CD4-positive, alpha-beta T cell treated with Interleukin-1 beta for 1 hour (primary cell): ENCODE measurements around the gene GSG1L2.

Experiments used
- DNase-seq, 2 donors: peaks; one replicate each; pipeline ENCODE4 v3.0.0-alpha.2; 2020 to 2022

The GSG1L2 gene

DNA sequence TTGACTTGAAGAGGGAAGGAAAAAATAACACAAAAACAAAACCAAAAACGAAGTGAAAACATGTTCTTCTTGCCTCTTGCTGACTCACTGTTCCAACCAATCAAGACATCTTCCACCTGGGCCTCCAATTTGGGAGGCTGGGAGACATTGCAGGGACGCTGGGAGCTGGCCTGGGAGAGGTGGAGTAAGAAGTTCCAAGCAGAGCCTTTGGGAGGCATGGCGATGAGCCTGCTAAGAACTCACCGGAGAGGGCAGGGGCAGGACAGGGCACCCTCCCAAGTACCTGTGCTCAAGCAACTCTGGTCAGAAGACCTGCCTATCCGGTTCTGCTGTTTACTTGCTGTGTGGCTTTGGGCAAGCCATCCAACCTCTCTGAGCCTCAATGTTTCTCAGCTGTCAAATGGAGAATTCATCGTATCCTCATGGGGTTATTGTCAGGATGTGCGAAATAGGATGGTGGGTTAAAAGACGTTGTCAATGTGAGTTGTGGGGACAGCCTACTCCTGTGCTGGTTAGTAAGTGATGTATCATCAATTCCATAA is 3.0 kb upstream of the GSG1L2 start:
- no peak for DNase-seq

DNA sequence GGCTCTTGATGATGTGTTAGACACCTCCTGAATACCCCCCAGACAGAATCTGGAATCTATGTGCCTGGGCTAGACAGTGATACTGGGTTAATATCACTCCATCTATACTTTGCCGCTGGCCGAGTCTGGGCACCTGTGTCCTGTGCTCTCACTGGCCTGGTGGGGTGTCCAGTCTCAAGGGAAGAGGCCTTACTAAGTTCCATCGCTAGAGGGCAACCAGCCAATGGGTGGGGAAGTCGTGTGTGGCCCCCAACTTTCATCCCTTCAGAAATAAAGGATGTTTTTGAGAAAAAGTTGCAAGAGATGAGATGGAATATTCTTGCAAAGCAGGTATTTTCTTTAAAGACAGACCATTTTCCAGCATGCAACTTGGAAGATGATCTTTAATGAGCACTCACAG is 2.2 kb upstream of the GSG1L2 start:
- DNase-seq: no peak

DNA sequence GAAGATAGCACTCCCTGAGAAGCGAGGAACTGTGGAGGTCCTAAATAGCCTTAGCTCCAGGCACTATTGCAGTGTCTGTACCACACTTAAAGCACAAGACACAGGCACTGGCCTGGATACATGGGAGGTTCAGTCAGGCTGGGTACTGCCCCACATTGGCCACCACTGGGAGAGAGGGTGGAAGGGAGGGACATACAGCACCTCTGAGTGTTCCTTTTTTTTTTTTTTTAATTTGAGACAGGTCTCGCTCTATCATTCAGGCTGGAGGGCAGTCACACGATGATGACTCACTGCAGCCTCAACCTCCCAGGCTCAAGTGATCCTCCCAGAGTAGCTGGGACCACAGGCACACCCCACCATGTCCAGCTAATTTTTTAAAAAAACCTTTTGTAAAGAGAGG is 1.4 kb downstream of the GSG1L2 start:
- no peak for DNase-seq

DNA sequence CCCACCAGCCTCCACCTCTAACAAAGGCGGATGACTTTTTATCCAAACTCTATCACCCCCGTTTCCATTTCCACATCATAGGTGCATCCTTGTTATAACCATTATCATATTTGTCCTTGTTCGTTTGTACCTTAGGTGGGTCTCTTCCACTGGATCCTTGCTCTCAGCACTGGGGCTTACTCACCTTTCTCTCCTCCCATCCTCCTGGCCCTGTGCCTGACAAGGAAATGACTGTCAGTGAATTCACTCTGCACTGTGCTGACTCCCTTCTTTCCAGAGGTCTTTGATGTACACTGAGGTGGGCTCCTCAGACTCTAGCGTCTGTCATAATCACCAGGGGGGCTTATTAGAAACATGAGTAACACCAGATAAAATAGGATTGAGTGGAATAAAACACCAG is 3.1 kb downstream of the GSG1L2 start:
- DNase-seq: no peak

DNA sequence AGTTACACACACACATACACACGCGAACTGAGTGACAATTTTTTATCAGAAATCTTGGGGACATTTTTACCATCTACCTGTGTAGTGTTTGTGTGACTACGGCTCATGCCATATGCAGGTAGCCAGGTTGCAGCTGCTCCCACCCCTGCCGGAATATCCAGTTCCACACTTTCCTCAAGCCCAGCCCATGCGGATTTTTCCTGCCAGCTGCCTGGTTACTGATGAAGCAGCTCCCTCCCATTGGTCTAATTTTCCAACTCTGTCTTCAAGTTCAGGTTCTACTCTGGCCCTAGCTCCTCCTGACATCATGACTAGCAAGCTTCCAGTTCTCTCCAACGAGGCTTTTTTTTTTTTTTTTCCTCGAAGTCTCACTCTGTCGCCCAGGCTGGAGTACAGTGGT is 4.8 kb downstream of the GSG1L2 start:
- DNase-seq: no peak

DNA sequence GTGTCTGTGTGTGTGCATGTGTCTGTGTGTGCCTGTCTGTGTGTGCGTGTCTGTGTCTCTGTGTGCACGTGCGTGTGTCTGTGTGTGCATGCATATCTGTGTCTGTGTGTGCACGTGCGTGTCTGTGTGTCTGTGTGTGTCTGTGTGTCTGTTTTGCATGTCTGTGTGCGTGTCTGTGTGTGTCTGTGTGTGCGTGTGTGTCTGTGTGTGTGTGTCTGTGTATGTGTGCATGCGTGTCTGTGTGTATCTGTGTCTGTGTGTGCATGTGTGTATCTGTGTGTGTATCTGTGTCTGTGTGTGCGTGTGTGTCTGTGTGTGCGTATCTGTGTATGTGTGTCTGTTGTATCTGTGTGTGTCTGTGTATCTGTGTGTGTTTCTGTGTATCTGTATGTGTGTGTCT is 5.4 kb downstream of the GSG1L2 start:
- no peak for DNase-seq

DNA sequence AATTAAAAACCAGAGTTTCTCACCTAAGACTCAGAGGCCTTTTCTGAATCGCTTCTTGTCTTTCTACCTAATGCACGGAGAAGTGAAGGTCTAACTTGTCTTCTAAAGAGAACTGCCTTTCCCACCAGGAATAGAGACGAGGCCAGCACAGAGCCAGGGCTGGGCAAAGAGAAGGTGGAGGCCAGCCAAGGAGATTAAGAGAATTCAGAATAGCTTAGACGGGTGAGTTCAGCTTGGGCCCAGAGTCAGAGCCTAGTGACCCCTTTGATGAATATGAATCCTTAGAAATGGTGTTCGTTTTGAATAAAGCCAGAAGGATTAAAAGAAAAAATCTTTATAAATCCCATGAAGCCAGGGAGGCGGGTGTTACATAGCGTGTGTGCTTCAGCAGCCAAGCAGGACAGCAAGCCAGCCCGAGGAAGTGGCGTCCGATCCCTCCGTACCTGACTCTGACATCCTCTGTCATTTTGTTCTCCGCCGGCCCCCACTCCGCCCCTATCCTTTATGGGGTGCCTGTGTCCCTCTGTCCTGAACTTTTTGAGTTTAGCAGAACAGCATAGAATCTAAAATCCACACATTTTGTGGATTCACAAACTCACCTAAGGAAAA is 7.4 kb downstream of the GSG1L2 start:
- DNase-seq: no peak

DNA sequence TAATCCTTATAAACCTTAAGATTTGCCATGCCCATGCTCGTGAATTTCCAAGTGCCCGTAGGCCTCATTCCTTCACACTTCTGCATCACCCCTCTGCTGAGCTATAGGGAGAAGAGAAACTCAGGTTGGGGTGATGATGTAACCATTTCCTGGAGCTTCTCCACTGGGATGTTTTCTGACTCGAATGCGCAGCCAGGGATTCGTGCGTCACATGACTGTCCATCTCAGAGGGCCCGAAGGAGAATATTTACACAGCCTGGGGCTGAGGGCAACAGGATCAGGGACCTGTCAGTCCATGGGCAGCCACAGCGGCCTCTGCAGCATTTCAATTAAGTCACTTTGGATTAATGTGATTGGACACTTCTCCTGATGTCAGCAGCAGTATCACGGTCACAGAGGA is 8.7 kb downstream of the GSG1L2 start:
- no peak for DNase-seq

DNA sequence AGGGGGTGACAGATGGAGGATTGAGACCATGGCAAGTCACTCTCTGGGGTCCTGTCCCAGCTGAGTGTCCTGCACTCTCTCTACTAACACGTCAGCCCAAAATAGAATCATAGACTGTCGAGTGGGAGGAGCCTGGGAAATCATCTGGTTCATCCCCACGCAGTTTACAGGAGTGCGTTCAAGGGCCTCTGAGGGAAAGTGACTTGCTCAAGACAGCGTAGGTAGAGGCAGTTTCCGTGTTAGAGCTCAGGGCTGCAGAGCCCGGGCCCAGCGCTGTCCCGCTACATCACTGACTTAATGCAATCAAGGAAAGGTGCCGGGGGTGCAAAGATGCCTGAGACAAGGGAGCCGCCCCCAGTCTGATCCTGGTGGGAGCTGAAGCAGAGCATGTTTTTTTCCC is 10.3 kb downstream of the GSG1L2 start:
- DNase-seq: no peak

DNA sequence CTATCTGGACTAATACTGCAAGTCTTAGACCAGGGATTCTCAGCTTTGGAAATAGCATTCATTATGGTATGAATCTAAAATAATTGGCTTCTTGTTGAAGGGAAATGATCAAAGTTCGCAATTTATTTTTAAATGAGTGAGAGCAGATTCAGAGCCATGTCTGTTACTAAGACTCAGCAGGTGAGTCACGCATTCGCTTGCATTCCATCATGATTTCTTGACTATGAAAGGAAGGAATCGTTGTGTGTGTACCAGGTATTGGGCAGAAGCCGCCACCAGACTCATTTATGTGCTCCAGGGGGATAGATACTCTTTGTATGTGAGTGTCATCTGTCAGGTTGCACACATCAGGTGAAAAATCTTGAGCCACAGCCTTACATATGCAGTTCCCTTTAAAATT is 10.8 kb downstream of the GSG1L2 start:
- DNase-seq: no peak

DNA sequence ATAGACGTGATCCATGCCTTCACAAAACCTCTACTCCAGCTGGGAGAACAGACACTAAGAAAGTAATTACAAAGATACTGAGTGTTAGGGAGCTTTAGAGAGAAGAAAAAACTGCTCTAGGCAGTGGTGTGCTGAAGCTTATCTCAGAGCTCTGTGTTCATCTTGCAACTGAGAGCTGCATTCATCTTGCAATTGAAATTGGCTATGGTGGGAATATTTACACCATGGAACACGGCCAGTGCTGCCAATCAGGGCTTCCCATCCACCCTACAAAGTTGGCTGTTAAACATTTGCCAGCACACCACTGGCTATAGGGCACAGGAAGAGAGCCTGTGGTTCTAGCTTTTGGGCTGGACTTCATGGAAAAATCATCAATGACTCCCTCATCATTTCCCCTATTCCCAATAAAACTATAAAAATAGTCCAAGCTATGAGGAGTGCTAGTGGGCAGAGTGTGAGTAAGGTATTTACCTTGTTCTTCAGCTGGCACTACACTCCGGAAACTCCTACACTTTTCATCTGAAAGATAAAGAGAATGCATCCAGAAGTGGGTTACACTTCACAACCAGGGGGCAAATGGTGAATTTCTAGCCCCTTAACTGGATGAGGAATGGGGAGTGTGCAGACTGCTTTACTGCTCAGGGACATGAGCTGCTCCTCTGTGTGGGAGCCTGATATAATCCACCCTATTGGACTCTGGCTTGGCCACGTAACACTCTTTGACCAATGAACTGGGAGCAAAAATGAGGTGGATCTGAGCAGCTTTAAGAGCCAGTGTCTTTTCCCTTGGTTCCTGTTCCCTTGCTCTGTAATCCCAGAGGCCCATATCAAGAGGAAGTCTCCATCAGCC is 11.6 kb downstream of the GSG1L2 start:
- DNase-seq: no peak

DNA sequence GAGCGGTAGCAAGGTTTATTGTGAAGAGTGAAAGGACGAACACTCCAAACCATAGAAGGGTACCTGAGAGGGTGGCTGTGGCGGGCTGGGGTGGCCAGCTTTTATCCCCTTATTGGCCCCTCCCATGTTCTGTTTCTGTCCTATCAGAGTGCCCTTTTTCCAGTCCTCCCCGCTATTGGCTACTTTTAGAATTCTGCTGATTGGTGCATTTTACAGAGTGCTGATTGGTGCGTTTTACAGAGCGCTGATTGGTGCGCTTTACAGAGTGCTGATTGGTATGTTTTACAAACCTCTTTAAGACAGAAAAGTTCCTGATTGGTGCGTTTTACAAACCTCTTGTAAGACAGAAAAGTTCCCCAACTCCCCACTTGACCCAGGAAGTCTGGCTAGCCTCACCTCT is 12.5 kb downstream of the GSG1L2 start:
- DNase-seq: no peak

DNA sequence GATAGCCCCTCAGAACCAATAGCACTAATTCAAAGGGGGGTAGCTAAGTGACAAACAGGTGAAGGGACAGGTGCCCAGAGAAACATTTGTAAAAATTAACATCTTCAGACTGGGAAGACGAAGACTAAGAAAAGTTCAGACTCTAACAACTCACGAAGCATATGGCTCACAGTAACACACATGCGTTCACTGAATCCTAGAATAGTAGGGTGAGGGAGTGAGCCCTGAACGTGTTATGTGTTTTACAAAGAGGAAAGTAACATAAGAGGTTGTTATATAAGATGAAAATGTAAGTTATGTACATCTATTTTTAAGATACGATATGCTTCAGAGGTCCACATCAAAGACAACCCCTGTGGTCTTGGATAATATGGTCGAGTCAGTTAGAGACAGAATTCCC is 15.2 kb downstream of the GSG1L2 start:
- no peak for DNase-seq

DNA sequence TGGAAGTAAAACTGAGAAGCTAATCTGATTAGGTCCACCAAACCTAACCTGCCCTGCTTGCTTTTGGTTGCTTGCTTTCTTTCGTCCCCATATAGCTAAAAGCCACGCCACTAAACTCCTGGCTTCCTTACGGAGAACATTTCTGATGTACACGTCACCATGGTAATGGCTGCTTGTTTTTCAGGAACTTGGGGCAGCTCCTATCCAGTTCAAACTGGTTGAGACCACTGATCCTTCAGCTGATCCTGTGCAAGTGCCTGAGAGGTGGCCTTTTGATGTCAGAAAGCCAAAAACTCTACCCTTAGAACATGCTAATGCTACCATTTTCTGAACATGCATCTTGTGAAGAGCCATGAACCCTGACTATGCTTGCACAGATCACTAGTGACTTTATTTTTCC is 16.1 kb downstream of the GSG1L2 start:
- no peak for DNase-seq

DNA sequence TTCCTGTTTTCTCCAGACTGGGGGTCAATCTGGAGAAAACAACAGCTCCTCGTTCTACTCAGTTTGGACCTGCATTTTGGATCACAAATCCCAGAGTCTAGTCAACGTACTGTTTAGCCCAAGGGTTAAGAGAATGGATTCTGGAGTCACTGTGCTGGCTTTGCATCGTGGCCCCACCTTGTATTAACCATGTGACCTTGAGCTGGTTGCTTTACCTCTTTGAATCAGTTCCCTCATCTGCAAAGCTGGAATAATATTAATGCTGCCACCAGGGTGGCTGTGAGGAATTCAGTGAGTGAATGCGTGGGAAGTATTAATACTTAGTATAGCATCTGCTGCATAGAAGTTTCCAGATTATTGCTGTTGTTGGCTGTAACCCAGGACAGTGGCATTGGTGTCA is 19.2 kb downstream of the GSG1L2 start:
- DNase-seq: no peak

DNA sequence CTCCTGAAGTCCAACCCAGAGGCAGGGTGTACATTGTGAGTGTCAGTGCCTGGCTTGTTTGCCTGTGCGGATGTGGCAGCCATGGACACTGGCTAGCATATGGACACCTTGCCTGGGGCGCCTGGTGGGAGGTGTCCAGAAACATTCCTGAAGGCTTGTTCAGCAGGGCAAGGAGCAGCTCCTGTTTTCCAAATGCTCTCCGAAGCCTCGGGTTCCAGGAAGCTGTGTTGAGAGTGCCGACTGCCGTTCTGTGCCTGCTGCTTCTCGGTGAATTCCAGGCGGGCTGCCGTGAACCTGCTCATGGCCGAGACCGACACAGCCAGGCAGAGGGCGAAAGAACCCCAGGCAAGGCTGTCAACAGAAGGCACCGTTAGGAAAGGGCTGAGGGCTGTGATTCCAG is 19.6 kb downstream of the GSG1L2 start:
- no peak for DNase-seq

DNA sequence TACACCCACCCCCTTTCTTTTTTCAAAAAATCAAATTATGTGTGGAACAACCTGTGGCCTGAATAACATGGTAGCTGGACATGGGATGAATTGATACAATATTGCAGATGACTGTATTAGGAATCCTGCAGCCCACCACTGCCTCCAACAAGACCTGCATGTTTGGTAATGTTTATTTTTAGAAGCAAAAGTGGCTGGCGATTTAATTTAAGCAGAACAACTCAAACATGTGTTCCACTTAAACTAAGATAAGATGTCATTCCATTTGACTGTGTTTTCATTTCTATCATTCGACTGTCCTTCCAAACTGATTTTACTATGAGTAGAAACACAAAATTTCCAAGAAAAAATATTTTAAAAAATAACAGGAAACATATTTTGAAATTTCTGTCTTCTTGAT is 20.4 kb downstream of the GSG1L2 start:
- DNase-seq: no peak

DNA sequence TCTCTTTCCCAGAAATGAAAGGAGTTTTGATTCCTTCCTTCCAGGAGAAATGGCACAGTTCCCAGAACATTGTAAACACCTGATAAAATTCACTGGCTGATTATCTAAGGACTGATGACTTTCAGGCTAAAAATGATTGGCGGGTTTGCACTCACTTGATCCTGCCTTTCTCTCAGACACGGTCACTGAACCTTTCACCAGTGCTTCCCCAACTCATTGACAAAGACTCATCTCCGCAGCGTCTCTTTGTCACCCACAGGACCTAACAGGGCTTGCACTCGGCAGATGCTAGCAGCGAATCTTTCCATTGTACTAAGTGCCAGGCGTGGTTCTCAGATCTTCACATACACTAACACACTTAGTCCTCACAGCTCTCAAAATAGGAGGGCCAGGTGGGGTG is 23.2 kb downstream of the GSG1L2 start:
- no peak for DNase-seq

DNA sequence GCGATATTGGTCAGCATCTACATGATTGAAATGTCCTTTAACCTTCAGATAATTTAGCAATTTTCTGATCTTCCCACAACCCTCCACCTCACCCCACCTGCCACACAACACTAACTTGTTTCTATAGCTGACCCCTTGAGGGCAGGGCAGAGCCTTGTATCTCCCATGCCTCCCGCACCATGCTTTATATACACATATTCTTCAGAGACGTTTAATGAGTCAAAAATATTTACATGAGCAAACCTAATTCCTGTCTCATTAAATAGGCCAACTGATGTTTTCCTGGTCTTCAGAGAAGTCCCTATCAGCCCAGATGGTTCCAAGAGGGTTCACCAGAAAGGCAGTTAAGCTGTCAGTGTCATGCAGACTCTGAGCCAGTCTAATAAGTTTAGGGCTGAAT is 23.9 kb downstream of the GSG1L2 start:
- no peak for DNase-seq

DNA sequence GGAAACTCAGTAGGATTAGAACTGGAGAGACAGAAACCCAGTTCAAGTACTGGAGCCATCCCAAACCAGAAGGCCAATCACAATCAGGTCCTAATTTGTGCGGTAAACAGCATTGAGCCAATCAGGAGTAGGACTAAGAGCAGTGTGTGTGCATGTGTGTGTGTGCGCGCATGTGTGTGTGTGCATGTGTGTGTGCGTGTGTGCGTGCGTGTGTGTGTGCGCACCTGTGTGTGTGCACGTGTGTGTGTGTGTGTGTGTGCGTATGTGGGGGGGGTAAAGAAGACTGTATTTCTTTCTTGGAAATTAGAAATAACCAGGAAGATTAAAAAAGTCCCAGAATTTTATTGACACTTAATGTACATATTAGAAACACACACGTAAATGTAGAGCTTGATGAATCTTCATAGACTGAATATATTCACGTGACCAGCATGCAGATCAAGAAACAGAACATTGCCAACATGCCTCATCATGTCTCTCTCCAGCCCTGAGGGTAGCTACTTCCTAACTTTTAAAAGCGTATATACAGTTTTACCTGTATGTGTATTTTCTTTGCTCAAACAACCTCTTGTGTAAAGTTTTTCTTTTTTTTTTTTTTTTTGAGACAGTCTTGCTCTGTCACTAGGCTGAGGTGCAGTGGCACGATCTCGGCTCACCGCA is 29.6 kb downstream of the GSG1L2 start:
- no peak for DNase-seq

DNA sequence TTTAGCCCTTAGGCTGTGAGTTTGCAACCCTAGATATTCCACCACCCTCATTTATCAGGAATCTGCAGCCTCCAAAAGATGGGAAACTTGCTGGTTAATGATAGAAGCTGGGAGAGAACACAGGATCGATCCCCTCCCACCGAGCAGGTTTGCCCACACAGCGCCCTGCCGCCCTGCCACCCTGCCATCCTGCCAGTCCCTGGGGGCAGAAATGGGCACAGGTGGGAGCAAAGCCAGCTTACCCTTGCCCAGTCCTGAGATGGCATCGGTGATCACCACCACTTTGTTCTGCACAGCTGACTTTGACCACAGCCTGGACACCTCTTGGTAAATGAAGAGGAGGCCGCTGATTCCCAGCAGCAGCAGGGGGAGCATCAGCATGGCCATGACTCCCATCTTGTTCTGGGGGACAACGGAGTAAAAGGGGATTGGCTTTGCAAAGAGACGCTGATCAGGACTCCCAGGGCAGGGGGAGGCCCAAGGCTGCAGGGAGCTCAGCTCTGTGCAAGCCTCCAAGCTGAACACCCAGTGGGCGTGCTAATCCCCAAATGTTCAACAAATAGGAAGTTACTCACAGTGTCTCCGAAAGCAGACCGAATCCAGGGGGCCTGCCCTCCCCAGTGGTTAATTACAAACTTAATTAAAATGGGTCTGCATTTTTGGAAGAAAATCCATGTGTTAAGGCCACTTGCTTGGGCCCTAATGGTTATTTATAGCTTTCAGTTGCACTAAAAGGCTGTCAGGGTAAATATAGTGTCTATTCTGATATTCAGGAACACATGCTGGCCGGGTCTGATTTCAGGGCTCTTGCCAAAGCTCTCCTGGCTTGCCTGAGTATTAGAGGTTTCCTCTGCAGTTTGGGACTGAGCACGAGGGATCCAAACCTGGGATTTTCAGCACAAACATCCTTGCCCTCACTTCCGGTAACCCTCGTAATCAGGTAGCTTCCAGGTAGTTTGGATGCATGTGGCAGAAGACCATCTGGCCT is 30.7 kb downstream of the GSG1L2 start, which contains the start of gene DHRS7C:
Gene DHRS7C, minus strand, starts transcription at position 704 of the 988 bp plus-strand sequence. Its CDS starts 308 bp downstream, at position 396.
- DNase-seq: no peak

DNA sequence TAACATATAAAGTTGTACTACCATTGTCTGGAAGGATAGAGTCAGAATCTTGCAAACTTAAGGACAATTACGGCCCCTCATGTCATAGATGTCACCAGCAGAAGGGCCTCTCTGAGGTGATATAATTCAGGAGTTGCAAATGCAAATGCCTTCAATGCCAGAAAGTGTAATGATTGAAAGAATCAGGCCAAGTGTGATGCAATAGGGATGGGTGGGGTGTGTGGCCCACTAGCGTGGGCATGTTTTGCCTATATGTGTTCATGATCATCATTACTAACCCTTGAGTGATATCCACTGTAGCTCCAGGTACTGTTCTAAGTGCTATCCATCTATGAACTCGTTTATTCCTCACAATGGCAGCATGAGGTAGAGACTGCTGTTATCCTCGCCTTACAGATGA is 31.6 kb downstream of the GSG1L2 start:
- DNase-seq: no peak

DNA sequence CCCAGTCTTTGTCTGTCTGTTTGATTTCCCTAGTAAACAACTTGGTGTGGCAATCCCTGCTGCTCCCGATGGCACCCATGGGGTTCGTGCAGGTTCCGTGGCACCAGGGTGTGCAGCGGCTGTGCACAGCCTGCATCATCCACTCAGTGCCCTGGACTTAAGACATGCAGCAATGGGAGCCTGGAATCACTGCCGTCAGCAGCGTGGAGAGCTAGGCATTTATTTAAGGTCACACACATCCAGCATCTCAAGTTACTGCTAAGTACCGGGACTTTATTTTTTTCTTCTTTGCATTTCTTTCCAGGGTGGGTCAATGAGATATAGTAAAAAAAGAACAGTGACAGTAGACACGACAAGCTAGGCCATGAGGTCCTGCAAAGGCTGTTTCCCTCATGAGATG is 33.3 kb downstream of the GSG1L2 start:
- DNase-seq: no peak
